NCI-H82 (cell line): ENCODE measurements around the gene ATG2A.
"Not testable (repeated sequence)": the region's sequence is repeated elsewhere in the genome, so short reads cannot be mapped to it uniquely, and the experiment has no call there.

Experiments used
- DNase-seq: peaks from one replicate; lab custom pipeline; 2025; lab: John Stamatoyannopoulos, UW

The ATG2A gene

GRCh38 chr11:64854534-64855502, 62.2 kb downstream of the ATG2A start:
- no peak for DNase-seq

GRCh38 chr11:64854157-64854533, 62.9 kb downstream of the ATG2A start:
- DNase-seq = no peak

- no peak for DNase-seq
These were observed 63.3 kb downstream of the ATG2A start for GRCh38 chr11:64853709-64854108.

GRCh38 chr11:64852804-64853509, 64.1 kb downstream of the ATG2A start:
- DNase-seq = no peak

- DNase-seq = no peak
These were observed 65.1 kb downstream of the ATG2A start for GRCh38 chr11:64851831-64852351.

- no peak for DNase-seq
These were observed 65.9 kb downstream of the ATG2A start for GRCh38 chr11:64850979-64851567.

- DNase-seq = no peak
These were observed 67.2 kb downstream of the ATG2A start for GRCh38 chr11:64849598-64850356.

- DNase-seq = peak; percentile 17
These were observed 68.0 kb downstream of the ATG2A start for GRCh38 chr11:64848826-64849597.

- no peak for DNase-seq
These were observed 68.7 kb downstream of the ATG2A start for GRCh38 chr11:64848214-64848825.

GRCh38 chr11:64846998-64847666, 69.9 kb downstream of the ATG2A start:
- DNase-seq = peak; percentile 96

GRCh38 chr11:64845776-64846129, 71.3 kb downstream of the ATG2A start:
- DNase-seq = not testable (repeated sequence)

GRCh38 chr11:64845129-64845775, 71.8 kb downstream of the ATG2A start:
- DNase-seq = no peak
